SK-N-MC (cell line): ENCODE measurements around the gene UBE3B.
"Not testable (repeated sequence)": the region's sequence is repeated elsewhere in the genome, so short reads cannot be mapped to it uniquely, and the experiment has no call there.

Experiments
- EZH2 ChIP-seq: fragments of 200-600 bp; sonication (generic); IDR thresholded peaks from one replicate; pipeline ENCODE4 v1.6.1; 2017; ENCODE audit warnings: antibody characterized with exemption
- POLR2AphosphoS5 ChIP-seq: IDR thresholded peaks from 2 replicates; pipeline ENCODE4 v1.6.1; 2012; ENCODE audit warnings: mild to moderate bottlenecking, low read depth, low read length, borderline replicate concordance

DNA sequence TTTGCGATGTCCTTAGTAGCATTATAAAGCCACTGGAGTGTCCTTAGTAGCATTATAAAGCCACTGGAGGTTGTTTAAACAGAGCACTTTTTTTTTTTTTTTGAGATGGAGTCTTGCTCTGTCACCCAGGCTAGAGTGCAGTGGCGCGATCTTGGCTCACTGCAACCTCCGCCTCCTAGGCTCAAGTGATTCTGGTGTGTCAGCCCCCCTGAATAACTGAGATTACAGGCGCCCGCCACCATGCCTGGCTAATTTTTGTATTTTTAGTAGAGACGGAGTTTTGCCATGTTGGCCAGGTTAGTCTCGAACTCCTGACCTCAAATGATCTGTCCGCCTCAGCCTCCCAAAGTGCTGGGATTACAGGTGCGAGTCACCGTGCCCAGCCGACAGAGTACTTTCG, 37.5 kb upstream of the UBE3B start:
- TF ChIP-seq POLR2AphosphoS5, EZH2: not testable (repeated sequence)
